GM21360 (cell line): Measurements from ENCODE around the gene FCHSD2.
"Not testable (repeated sequence)": the region's sequence is repeated elsewhere in the genome, so short reads cannot be mapped to it uniquely, and the experiment has no call there.

Source experiments
- ATAC-seq: cut with Tn5 transposase; IDR thresholded peaks from one replicate; pipeline ENCODE4 v1.9.1; 2021; ENCODE audit warnings: mild to moderate bottlenecking, moderate library complexity; ENCODE audit not compliant: unreplicated experiment

FCHSD2 gene

DNA sequence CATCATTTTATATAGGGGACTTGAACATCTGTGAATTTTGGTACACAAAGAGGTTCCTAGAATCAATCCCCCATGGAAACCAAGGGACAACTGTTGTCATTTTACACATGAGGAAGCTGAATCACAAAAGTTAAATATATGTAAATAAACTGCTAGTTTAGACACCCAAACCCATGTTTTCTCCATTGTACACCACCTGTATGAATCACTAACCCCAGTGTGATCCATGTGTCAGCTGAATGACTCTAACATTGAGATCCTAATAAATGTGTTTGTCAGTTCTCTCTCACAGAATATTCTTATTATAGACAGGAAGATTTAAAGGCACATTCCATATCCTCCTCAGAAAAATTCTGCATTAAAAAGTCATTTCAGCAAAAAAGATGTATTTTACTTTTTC, 244.6 kb downstream of the FCHSD2 start:
- no peak for ATAC-seq

DNA sequence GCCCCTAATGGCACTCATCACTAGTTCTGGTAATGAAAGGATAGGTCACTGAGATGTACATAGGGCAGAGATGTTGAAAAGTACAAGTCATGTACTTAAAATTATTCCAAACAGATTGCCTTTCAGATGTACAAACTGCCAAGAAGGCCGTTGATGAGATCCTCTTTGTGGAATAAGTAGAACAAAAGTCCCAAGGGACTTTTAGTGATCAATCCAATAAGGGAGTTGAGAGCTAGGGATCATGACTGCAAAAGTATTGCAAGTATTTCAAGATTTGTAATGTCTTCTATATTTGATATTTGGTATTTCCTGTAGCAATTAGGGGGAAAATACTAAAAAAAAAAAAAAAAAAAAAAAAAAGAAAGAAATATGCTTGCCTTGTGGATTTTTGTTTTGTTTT, 245.7 kb downstream of the FCHSD2 start:
- ATAC-seq = no peak

DNA sequence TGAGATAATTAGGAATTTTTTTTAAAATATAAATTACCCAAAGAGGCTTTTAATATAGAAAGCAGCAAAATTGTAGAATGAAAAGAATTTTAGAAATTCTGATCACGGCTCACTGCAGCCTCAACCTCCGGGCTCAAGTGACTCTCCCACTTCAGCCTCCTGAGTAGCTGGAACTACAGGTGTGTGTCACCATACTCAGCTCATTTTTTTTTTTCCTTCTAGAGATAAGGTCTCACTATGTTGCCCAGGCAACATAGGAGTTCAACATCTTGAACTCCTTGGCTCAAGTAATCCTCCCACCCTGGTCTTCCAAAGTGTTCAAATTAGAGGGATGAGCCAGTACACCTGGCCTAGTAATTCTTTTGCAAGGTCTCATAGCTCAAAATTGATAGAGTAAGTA, 251.2 kb downstream of the FCHSD2 start:
- no peak for ATAC-seq

DNA sequence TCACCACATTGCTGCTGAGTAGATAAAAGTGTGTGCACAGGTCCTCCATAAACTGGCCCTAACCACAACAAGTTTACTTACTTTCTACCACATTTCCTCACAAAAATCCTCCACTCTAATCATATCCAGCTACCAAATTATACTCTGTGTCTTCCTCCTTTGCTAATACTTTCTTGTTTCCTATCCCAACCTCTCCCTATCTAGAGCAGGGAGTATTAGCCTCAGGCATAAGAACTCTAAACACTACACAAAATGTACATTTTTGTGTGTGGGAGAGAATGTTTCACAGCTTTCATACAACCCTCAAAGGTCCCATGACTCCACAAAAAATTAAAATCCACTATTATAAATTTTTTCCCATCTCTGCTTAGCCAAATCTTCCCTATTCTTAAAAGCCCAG, 255.5 kb downstream of the FCHSD2 start:
- ATAC-seq = no peak

- ATAC-seq = no peak
Measured at GRCh38 chr11:72885749-72886609, 256.1 kb downstream of the FCHSD2 start.

DNA sequence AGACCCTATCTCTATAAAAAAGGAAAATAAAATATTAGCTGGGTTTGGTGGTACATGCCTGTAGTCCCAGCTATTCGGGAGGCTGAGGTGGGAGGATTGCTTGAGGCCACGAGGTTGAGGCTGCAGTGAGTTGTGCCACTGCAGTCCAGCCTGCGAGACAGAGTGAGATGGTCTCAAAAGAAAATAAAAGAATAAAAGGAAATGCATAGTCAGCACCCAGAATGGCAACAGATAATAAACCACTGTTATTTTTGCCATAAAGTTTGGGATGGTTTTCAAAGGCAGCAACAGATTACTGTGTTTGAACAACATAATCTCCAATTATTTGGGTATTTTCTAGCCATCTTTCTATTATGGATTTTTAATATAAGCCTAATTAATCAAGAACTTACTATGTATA, 266.0 kb downstream of the FCHSD2 start:
- ATAC-seq = no peak

- ATAC-seq = no peak
Measured at GRCh38 chr11:72875736-72876135, 266.4 kb downstream of the FCHSD2 start.

DNA sequence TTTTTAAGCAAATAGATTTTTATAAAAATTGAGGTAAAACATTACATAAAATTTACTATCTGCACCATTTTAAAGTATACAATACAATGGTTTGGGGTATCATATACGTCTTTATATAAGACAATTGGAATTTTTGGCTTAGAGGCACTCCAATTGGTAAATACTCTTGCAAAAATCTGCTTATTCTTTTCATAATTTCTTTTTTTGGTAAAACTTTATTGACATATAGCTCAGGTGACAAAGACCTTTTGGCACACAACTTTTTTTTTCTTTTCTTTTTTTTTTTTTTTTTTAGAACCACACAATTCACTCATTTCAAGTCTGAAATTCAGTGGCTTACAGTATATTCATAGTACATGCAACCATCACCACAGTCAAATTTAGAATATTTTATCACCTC, 270.1 kb downstream of the FCHSD2 start:
- ATAC-seq = no peak

DNA sequence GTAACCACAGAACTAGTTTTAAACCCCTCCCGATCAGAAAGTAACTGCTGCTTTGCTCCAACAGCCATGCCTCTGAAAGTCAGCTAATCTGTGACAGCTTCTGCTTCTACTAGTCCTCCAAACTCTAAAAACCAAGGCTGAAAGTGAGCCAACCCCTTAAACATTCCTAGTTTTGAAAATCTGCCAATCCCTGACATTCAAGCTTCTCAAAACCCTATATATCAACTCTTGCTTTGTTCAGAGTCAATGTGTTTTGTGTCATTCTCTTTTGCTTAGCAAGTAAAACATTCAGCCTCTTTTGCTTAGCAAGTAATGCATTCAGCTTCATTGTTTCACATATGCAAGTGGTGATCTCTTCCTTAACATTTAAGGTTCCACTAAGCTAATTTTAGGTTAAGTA, 271.0 kb downstream of the FCHSD2 start:
- no peak for ATAC-seq

GRCh38 chr11:72869831-72870230, 272.3 kb downstream of the FCHSD2 start:
- ATAC-seq = no peak

DNA sequence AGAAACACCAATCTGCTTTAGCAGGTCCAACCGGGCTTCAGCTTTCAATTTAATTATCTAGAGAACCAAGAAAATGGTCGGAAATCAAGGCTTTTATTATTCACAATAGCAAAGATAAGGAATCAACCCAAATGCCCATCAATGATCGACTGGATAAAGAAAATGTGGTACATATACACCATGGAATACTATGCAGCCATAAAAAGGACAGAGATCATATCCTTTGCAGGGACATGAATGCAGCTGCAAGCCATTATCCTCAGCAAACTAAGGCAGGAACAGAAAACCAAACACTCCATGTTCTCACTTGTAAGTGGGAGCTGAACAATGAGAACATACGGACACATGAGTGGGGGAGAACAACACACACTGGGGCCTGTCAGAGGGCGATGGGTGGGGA, 274.1 kb downstream of the FCHSD2 start:
- ATAC-seq = no peak

GRCh38 chr11:72864702-72865655, 277.1 kb downstream of the FCHSD2 start:
- ATAC-seq = no peak

DNA sequence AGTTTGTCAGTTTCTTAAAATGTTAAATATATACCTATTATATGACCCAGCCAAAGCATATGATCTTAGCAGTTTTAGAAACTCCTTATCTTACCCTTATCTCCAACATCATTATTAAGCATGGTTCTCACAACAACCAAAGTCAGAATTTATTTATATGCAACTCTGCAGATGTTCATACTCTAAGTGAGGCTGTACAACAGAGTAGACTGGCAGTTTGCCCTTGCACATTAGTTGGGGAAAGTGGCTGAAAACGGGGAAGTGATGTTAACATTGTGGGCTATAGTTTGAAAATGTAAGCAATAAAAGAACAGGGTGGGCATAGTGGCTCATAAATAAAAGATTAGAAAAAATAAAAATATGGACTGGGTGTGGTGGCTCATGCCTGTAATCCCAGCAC, 278.2 kb downstream of the FCHSD2 start:
- ATAC-seq = no peak

DNA sequence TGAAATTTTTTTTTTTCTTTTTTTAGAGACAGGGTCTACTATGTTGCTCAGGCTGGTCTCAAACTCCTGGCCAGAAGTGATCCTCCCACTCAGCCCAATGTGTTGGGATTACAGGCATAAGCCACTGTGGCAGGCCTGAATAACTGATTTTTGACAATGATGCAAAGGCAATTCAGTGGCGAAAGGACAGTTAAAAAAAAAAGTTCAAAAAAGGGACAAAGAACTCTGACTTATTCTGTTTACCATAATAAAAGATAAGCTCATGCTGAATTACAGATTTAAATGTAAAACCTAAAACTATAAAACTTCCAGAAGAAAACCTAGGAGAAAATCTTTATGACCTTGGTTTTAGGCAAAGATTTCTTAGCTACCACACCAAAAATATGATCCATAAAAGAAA, 279.0 kb downstream of the FCHSD2 start:
- no peak for ATAC-seq

DNA sequence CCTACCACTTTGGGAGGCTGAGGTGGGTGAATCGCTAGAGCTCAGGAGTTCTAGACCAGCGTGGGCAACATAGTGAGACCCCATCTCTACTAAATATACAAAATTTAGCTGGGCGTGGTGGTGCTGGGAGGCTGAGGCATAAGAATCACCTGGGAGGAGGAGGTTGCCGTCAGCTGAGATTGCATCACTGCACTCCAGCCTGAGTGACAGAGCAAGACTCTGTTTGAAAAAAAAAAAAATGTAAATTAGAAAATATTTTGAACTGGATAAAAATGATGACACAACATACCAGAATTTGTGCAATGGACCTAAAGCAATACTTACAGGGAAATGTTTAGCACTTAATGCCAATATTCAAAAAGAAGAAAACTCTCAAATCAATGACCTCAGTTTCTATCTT, 281.5 kb downstream of the FCHSD2 start:
- ATAC-seq = no peak

DNA sequence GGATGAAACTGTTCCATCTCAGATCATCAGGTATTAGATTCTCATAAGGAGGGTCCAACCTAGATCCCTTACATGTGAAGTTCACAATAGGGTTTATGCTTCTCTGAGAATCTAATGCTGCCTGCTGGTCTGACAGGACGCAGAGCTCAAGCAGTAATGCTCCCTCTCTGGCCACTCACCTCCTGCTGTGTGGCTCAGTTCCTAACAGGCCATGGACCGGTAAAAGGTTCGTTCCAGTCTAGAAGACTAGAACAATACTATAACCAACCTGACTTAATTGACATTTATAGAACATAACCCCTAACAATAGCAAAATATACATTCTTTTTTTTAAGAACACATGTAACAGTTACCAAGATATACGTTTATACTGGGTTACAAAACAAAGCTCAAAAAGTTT, 282.1 kb downstream of the FCHSD2 start:
- no peak for ATAC-seq

- no peak for ATAC-seq
Measured at GRCh38 chr11:72859126-72859525, 283.0 kb downstream of the FCHSD2 start.

- ATAC-seq = not testable (repeated sequence)
Measured at GRCh38 chr11:72858267-72858666, 283.9 kb downstream of the FCHSD2 start.

DNA sequence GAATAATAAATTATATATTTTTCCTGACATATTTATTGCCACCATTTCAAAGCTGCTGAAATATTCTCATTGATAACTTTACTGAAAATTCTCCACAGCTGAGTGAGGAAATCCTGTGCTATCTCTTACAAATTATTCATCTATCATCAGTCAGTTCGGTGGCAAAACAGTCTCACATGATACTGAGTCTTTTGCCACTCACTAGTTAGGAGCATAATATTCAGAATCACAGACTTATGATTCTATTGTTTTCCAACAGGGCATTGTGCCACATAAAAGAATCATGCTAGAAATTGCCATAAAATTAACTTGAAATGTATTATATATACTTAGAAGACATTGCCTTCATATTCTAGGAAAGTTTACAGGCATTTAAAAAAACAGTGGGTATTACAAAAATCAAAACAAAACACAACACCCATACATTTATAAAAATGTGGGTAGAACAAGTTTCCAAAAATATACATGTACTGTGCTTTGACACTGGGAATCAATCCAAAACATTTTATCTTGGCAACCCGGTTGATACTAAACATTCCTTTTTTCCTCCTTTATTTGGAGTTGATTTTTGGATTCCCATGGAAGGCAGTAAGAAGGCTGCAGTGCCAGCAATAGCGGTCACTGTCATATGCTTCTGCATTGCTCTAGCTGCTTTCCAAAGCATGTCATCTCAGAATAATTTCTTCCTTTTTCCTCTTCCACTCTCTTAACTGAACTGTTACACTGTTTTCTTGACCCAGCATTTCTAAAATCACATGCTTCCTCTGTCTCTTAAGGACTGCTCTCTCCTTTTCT, 285.4 kb downstream of the FCHSD2 start:
- no peak for ATAC-seq

- no peak for ATAC-seq
Measured at GRCh38 chr11:72856065-72856464, 286.1 kb downstream of the FCHSD2 start.

DNA sequence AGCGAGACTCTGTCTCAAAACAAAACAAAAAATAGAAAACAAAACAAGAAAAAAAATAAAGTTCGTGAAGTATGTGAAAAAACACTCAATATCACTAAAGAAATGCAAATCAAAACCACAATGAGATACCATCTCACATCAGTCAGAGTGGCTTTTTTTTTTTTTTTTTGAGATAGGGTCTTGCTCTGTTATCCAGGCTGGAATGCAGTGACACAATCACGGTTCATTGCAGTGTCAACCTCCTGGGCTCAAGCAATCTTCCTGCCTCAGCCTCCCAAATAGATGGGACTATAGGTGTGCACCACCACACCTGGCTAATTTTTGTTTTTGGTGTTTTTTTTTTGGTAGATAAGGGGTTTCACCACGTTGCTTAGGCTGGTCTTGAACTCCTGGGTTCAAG, 290.4 kb downstream of the FCHSD2 start:
- no peak for ATAC-seq
